ENCODE measurements around the gene WFDC6. TPM values are rescaled to one million over a fixed set of nuclear protein-coding genes. Genes with fewer than 3 reads are reported as not detected.
A peak's percentile ranks its signal among the peaks of the same experiment; 100 is the strongest.

The WFDC6 gene
- total RNA-seq, 2 donors from 2014 or later, result not detected

DNA sequence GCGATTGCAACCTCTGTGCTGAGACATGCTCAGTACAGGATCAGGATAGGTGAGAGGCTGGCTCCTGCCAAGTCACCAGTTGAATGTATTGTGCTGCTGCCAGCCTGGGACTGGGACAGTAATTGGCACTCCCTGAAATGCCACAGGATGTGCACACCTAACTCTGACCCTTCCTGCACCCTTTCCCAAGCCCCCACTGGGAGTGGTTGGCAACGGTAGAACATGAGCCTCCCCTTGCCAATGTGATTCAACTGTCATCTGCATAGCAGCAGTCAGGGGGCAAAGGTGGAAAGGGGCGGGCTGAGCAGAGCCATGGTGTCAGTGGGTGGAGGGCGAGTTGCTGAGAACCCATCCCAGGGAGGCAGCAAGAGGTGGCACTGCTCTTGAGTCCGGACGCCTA, 39.3 kb downstream of the WFDC6 start:
- Histone ChIP-seq H3K9me3 (ENCODE audit: control insufficient read depth, low read length) (no peaks in the 10 kb centered on the region), H3K27ac (ENCODE audit: low read depth, low read length) (no peak overlapping the region), H3K9ac (ENCODE audit: extremely low read depth, low read length, poor library complexity, severe bottlenecking) (no peak overlapping the region), H3K4me1 (ENCODE audit: control insufficient read depth, insufficient read depth, low read length) (peaks cover 3% of the 10 kb centered on the region), H3K27me3 (ENCODE audit: control insufficient read depth, insufficient read depth, low read length, poor library complexity, severe bottlenecking) (peaks cover 55% of the 10 kb centered on the region), H3K36me3 (ENCODE audit: control insufficient read depth, insufficient read depth, low read length) (no peaks in the 10 kb centered on the region), H3K4me3 (ENCODE audit: low read length) (no peak overlapping the region)
- DNase-seq, result no peak
- TF ChIP-seq, protein P1, sequence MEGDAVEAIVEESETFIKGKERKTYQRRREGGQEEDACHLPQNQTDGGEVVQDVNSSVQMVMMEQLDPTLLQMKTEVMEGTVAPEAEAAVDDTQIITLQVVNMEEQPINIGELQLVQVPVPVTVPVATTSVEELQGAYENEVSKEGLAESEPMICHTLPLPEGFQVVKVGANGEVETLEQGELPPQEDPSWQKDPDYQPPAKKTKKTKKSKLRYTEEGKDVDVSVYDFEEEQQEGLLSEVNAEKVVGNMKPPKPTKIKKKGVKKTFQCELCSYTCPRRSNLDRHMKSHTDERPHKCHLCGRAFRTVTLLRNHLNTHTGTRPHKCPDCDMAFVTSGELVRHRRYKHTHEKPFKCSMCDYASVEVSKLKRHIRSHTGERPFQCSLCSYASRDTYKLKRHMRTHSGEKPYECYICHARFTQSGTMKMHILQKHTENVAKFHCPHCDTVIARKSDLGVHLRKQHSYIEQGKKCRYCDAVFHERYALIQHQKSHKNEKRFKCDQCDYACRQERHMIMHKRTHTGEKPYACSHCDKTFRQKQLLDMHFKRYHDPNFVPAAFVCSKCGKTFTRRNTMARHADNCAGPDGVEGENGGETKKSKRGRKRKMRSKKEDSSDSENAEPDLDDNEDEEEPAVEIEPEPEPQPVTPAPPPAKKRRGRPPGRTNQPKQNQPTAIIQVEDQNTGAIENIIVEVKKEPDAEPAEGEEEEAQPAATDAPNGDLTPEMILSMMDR (conservative IDR thresholded peaks at IDR 0.05), result no peak
- Mint-ChIP-seq H3K9me3 (no peaks in the 10 kb centered on the region), H3K4me1 (peaks cover 24% of the 10 kb centered on the region), H3K27me3 (ENCODE audit: insufficient read depth) (peaks cover 53% of the 10 kb centered on the region), H3K27ac (no peak overlapping the region), H3K4me3 (no peak overlapping the region), H3K36me3 (ENCODE audit: low read depth) (no peaks in the 10 kb centered on the region)
- WGBS, 2 experiments (ENCODE audit: insufficient coverage in 1 of 2, insufficient read length in 1 of 2), result 70 to 91% methylated on average over 2 to 6 of the region's 6 CpGs

DNA sequence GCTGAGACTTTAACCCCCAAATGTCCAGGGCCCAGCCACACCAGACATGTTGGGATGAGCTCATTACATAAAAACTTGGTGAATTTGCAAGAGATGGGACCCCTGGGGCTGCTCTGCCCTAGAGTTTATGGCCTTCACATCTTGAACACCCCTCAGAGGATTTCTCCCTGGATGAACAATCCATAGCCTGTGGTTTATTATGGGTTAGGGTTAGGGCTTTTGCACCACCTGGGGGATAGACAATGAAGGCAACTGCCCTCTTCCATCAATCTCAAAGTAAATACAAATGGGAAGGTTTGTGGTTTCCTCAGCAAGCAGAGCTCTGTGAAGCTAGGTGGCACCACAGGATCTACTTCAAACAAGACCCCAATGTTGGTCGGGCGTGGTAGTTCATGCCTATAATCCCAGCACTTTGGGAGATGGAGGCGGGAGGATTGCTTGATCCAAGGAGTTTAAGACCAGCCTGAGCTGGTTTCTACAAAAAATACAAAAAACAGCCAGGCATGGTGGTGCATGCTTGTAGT, 41.2 kb downstream of the WFDC6 start:
- no peaks in the 10 kb centered on the region for H3K9me3 ChIP-seq (ENCODE audit: control insufficient read depth, low read length)
- H3K4me1 Mint-ChIP-seq, result peaks cover 24% of the 10 kb centered on the region
- no peaks in the 10 kb centered on the region for H3K36me3 ChIP-seq (ENCODE audit: control insufficient read depth, insufficient read depth, low read length)
- peak; percentile 63 for DNase-seq
- H3K4me3 ChIP-seq (ENCODE audit: low read length), result no peak overlapping the region
- H3K4me3 Mint-ChIP-seq, result no peak overlapping the region
- H3K4me1 ChIP-seq (ENCODE audit: control insufficient read depth, insufficient read depth, low read length), result peaks cover 3% of the 10 kb centered on the region
- no peak overlapping the region for H3K9ac ChIP-seq (ENCODE audit: extremely low read depth, low read length, poor library complexity, severe bottlenecking)
- H3K36me3 Mint-ChIP-seq (ENCODE audit: low read depth), result no peaks in the 10 kb centered on the region
- H3K9me3 Mint-ChIP-seq, result no peaks in the 10 kb centered on the region
- TF ChIP-seq, protein P1 (conservative IDR thresholded peaks at IDR 0.05), result peak; percentile 42
- H3K27me3 ChIP-seq (ENCODE audit: control insufficient read depth, insufficient read depth, low read length, poor library complexity, severe bottlenecking), result peaks cover 38% of the 10 kb centered on the region
- no peak overlapping the region for H3K27ac Mint-ChIP-seq
- H3K27me3 Mint-ChIP-seq (ENCODE audit: insufficient read depth), result peaks cover 40% of the 10 kb centered on the region
- 84% methylated on average over 3 of the region's 3 CpGs for WGBS, 2 experiments (ENCODE audit: insufficient coverage in 1 of 2, insufficient read length in 1 of 2)
- H3K27ac ChIP-seq (ENCODE audit: low read depth, low read length), result no peak overlapping the region

- no peak overlapping the region for H3K27ac ChIP-seq (ENCODE audit: low read depth, low read length)
- Mint-ChIP-seq H3K4me1 (peaks cover 24% of the 10 kb centered on the region), H3K9me3 (no peaks in the 10 kb centered on the region), H3K4me3 (no peak overlapping the region), H3K36me3 (ENCODE audit: low read depth) (peaks cover 3% of the 10 kb centered on the region), H3K27ac (no peak overlapping the region), H3K27me3 (ENCODE audit: insufficient read depth) (peaks cover 26% of the 10 kb centered on the region)
- H3K27me3 ChIP-seq (ENCODE audit: control insufficient read depth, insufficient read depth, low read length, poor library complexity, severe bottlenecking), result peaks cover 20% of the 10 kb centered on the region
- no peaks in the 10 kb centered on the region for H3K9me3 ChIP-seq (ENCODE audit: control insufficient read depth, low read length)
- no peaks in the 10 kb centered on the region for H3K36me3 ChIP-seq (ENCODE audit: control insufficient read depth, insufficient read depth, low read length)
- no peak overlapping the region for H3K4me3 ChIP-seq (ENCODE audit: low read length)
- no peak overlapping the region for H3K9ac ChIP-seq (ENCODE audit: extremely low read depth, low read length, poor library complexity, severe bottlenecking)
- TF ChIP-seq, protein P1 (conservative IDR thresholded peaks at IDR 0.05), result no peak
- peaks cover 3% of the 10 kb centered on the region for H3K4me1 ChIP-seq (ENCODE audit: control insufficient read depth, insufficient read depth, low read length)
- no peak for DNase-seq
- WGBS, 2 experiments (ENCODE audit: insufficient coverage in 1 of 2, insufficient read length in 1 of 2), result 92% methylated on average over 2 to 3 of the region's 3 CpGs
These were observed 43.1 kb downstream of the WFDC6 start for GRCh38 chr20:45496166-45496565.

Measured in endodermal cell (in vitro differentiated cells).